ENCODE measurements around the gene CTAG1B. TPM values are rescaled to one million over a fixed set of nuclear protein-coding genes. Genes with fewer than 3 reads are reported as not detected.

Gene CTAG1B
- total and polyA plus RNA-seq, 2 experiments from 2014 or later: not detected

DNA sequence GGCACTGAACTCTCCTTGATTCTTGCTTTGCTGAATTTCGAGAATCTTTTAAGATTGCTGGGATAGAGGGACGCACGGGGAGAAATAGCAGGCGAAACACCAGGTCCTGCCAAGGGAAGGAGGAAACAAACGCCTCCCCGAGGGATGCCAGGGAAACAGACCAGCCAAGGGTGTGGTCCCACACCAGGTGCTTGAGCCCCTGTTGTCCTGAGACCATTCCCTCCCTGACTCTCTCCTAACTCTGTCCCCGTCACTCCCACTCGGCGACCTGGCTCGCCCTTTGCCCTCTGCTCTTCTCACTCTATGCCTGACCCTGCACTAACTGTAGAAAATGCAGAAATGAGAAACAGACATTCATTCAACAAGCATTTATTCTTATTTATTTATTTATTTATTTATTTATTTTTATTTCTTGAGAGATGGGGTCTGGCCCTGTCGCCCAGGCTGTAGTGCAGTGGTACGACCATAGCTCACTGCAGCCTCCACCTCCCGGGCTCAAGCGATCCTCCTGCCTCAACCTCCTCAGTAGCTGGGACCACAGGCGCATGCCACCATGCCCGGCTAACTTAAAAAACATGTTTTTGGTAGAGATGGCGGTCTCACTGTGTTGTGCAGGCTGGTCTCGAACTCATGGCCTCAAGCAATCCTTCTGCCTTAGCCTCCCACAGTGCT lies 16.2 kb downstream of the CTAG1B start (continued):
- TF ChIP-seq JUNB (IDR thresholded peaks at IDR 0.05; ENCODE audit: unreplicated experiment) (no peak), EZH2 (IDR thresholded peaks at IDR 0.05; ENCODE audit: low read depth, unreplicated experiment) (no peak)
- TF ChIP-seq, protein P1, sequence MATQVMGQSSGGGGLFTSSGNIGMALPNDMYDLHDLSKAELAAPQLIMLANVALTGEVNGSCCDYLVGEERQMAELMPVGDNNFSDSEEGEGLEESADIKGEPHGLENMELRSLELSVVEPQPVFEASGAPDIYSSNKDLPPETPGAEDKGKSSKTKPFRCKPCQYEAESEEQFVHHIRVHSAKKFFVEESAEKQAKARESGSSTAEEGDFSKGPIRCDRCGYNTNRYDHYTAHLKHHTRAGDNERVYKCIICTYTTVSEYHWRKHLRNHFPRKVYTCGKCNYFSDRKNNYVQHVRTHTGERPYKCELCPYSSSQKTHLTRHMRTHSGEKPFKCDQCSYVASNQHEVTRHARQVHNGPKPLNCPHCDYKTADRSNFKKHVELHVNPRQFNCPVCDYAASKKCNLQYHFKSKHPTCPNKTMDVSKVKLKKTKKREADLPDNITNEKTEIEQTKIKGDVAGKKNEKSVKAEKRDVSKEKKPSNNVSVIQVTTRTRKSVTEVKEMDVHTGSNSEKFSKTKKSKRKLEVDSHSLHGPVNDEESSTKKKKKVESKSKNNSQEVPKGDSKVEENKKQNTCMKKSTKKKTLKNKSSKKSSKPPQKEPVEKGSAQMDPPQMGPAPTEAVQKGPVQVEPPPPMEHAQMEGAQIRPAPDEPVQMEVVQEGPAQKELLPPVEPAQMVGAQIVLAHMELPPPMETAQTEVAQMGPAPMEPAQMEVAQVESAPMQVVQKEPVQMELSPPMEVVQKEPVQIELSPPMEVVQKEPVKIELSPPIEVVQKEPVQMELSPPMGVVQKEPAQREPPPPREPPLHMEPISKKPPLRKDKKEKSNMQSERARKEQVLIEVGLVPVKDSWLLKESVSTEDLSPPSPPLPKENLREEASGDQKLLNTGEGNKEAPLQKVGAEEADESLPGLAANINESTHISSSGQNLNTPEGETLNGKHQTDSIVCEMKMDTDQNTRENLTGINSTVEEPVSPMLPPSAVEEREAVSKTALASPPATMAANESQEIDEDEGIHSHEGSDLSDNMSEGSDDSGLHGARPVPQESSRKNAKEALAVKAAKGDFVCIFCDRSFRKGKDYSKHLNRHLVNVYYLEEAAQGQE (IDR thresholded peaks at IDR 0.05; ENCODE audit: unreplicated experiment): no peak

DNA sequence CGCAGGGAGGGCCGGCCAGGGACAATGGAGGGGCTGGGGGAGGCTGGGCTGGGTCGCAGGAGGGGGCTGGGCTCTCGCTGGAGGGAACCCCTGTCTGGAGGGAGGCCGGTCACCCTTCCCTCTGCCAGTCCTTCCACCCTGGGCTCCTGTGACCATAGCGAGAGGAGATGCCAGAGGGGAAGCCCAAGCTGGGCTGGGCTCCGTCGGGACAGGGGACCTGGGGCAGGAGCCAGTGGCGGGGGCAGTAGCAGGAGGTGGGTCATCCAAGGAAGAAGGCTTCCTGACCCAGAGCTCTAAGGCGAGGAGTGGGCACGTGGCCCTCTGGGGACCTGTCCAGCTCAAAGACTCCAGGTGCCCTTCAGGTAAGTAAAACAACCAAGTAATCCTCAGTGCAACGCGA lies 16.9 kb downstream of the CTAG1B start:
- H3K9me2 ChIP-seq (ENCODE audit: insufficient read depth): no peaks in the 10 kb centered on the region
- Mint-ChIP-seq H3K27ac (no peak overlapping the region), H3K4me3 (no peak overlapping the region), H3K27me3 (ENCODE audit: insufficient read depth, low read depth, poor library complexity) (peaks cover 4% of the 10 kb centered on the region), H3K4me1 (peaks cover 11% of the 10 kb centered on the region; the same call in 2 of the 3 replicates), H3K9me3 (peaks cover 11% of the 10 kb centered on the region; the same call in 2 of the 3 replicates), H3K36me3 (ENCODE audit: low read depth) (peaks cover 11% of the 10 kb centered on the region)
- no peaks in the 10 kb centered on the region for H3K4me1 ChIP-seq (ENCODE audit: insufficient read depth)
- DNase-seq (ENCODE audit: low spot score) (no peak), ATAC-seq (no peak)
- H3F3A ChIP-seq (replicated peaks; ENCODE audit: low read depth): no peaks in the 10 kb centered on the region
- H3K79me2 ChIP-seq (replicated peaks; ENCODE audit: insufficient read depth): no peaks in the 10 kb centered on the region
- no peak overlapping the region for H3K27ac ChIP-seq (ENCODE audit: low read depth)
- no peak overlapping the region for H3K4me2 ChIP-seq
- H4K20me1 ChIP-seq (replicated peaks; ENCODE audit: insufficient read depth): no peaks in the 10 kb centered on the region
- no peak overlapping the region for H3K4me3 ChIP-seq
- no peaks in the 10 kb centered on the region for H3K36me3 ChIP-seq (ENCODE audit: insufficient read depth)
- no peaks in the 10 kb centered on the region for H3K27me3 ChIP-seq (ENCODE audit: insufficient read depth)
- H2AFZ ChIP-seq: no peak overlapping the region
- TF ChIP-seq ZNF114 (CRISPR knock-in tag; IDR thresholded peaks at IDR 0.05) (no peak), POLR2AphosphoS5 (IDR thresholded peaks at IDR 0.05; ENCODE audit: low read depth) (no peak), JUNB (IDR thresholded peaks at IDR 0.05; ENCODE audit: unreplicated experiment) (no peak), EZH2 (IDR thresholded peaks at IDR 0.05; ENCODE audit: low read depth, unreplicated experiment) (no peak), NANOG (IDR thresholded peaks at IDR 0.05; ENCODE audit: borderline replicate concordance) (no peak), STAT1 (IDR thresholded peaks at IDR 0.05; ENCODE audit: unreplicated experiment) (no peak)
- TF ChIP-seq, protein P2, sequence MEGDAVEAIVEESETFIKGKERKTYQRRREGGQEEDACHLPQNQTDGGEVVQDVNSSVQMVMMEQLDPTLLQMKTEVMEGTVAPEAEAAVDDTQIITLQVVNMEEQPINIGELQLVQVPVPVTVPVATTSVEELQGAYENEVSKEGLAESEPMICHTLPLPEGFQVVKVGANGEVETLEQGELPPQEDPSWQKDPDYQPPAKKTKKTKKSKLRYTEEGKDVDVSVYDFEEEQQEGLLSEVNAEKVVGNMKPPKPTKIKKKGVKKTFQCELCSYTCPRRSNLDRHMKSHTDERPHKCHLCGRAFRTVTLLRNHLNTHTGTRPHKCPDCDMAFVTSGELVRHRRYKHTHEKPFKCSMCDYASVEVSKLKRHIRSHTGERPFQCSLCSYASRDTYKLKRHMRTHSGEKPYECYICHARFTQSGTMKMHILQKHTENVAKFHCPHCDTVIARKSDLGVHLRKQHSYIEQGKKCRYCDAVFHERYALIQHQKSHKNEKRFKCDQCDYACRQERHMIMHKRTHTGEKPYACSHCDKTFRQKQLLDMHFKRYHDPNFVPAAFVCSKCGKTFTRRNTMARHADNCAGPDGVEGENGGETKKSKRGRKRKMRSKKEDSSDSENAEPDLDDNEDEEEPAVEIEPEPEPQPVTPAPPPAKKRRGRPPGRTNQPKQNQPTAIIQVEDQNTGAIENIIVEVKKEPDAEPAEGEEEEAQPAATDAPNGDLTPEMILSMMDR (conservative IDR thresholded peaks at IDR 0.05; ENCODE audit: low read depth in 2 of 2): no peak
- TF ChIP-seq, protein P3, sequence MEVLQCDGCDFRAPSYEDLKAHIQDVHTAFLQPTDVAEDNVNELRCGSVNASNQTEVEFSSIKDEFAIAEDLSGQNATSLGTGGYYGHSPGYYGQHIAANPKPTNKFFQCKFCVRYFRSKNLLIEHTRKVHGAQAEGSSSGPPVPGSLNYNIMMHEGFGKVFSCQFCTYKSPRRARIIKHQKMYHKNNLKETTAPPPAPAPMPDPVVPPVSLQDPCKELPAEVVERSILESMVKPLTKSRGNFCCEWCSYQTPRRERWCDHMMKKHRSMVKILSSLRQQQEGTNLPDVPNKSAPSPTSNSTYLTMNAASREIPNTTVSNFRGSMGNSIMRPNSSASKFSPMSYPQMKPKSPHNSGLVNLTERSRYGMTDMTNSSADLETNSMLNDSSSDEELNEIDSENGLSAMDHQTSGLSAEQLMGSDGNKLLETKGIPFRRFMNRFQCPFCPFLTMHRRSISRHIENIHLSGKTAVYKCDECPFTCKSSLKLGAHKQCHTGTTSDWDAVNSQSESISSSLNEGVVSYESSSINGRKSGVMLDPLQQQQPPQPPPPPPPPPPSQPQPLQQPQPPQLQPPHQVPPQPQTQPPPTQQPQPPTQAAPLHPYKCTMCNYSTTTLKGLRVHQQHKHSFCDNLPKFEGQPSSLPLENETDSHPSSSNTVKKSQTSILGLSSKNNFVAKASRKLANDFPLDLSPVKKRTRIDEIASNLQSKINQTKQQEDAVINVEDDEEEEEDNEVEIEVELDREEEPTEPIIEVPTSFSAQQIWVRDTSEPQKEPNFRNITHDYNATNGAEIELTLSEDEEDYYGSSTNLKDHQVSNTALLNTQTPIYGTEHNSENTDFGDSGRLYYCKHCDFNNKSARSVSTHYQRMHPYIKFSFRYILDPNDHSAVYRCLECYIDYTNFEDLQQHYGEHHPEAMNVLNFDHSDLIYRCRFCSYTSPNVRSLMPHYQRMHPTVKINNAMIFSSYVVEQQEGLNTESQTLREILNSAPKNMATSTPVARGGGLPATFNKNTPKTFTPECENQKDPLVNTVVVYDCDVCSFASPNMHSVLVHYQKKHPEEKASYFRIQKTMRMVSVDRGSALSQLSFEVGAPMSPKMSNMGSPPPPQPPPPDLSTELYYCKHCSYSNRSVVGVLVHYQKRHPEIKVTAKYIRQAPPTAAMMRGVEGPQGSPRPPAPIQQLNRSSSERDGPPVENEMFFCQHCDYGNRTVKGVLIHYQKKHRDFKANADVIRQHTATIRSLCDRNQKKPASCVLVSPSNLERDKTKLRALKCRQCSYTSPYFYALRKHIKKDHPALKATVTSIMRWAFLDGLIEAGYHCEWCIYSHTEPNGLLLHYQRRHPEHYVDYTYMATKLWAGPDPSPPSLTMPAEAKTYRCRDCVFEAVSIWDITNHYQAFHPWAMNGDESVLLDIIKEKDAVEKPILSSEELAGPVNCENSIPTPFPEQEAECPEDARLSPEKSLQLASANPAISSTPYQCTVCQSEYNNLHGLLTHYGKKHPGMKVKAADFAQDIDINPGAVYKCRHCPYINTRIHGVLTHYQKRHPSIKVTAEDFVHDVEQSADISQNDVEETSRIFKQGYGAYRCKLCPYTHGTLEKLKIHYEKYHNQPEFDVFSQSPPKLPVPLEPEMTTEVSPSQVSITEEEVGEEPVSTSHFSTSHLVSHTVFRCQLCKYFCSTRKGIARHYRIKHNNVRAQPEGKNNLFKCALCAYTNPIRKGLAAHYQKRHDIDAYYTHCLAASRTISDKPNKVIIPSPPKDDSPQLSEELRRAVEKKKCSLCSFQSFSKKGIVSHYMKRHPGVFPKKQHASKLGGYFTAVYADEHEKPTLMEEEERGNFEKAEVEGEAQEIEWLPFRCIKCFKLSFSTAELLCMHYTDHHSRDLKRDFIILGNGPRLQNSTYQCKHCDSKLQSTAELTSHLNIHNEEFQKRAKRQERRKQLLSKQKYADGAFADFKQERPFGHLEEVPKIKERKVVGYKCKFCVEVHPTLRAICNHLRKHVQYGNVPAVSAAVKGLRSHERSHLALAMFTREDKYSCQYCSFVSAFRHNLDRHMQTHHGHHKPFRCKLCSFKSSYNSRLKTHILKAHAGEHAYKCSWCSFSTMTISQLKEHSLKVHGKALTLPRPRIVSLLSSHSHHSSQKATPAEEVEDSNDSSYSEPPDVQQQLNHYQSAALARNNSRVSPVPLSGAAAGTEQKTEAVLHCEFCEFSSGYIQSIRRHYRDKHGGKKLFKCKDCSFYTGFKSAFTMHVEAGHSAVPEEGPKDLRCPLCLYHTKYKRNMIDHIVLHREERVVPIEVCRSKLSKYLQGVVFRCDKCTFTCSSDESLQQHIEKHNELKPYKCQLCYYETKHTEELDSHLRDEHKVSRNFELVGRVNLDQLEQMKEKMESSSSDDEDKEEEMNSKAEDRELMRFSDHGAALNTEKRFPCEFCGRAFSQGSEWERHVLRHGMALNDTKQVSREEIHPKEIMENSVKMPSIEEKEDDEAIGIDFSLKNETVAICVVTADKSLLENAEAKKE (CRISPR knock-in tag; IDR thresholded peaks at IDR 0.05): no peak
- TF ChIP-seq, protein P1 (IDR thresholded peaks at IDR 0.05; ENCODE audit: unreplicated experiment): no peak

Measured in GM23338 (cell line).